HepG2 (cell line): ENCODE results near the gene ATG4B. TPM values are rescaled to one million over a fixed set of nuclear protein-coding genes. Genes with fewer than 3 reads are reported as not detected.

Source experiments
- BCL6 ChIP-seq: IDR thresholded peaks from 2 replicates; pipeline ENCODE4 v1.6.1; 2016; ENCODE audit warnings: missing genetic modification reagents, missing compliant biosample characterization
- CERS6 ChIP-seq: sonication (generic); formaldehyde crosslinking; IDR thresholded peaks from 2 replicates; pipeline ENCODE4 v1.5.0; 2020; ENCODE audit warnings: missing genetic modification reagents
- FOXK1 ChIP-seq: sonication (generic); formaldehyde crosslinking; IDR thresholded peaks from 2 replicates; pipeline ENCODE4 v1.4.0; 2020; ENCODE audit warnings: low read depth, missing genetic modification reagents, borderline replicate concordance
- GZF1 ChIP-seq: sonication (generic); formaldehyde crosslinking; IDR thresholded peaks from 2 replicates; pipeline ENCODE4 v1.5.1; 2020; ENCODE audit warnings: mild to moderate bottlenecking, missing genetic modification reagents
- KLF16 ChIP-seq, 2 experiments: sonication (generic) in 1 of 2; formaldehyde crosslinking in 1 of 2; IDR thresholded peaks; 2 replicates each; pipeline versions ENCODE4 v1.6.1 to v1.8.0; 2016 to 2023; ENCODE audit warnings: missing genetic modification reagents in 2 of 2, missing compliant biosample characterization in 1 of 2
- MIER3 ChIP-seq: IDR thresholded peaks from 2 replicates; pipeline ENCODE4 v1.6.1; 2016; ENCODE audit warnings: missing compliant biosample characterization, borderline replicate concordance
- NFE2 ChIP-seq: sonication (generic); formaldehyde crosslinking; IDR thresholded peaks from 2 replicates; pipeline ENCODE4 v1.4.0; 2020; ENCODE audit warnings: missing genetic modification reagents
- NFKBIZ ChIP-seq: IDR thresholded peaks from 2 replicates; pipeline ENCODE4 v1.6.1; 2018; ENCODE audit warnings: missing genetic modification reagents, missing compliant biosample characterization
- SETDB1 ChIP-seq: sonication (generic); formaldehyde crosslinking; IDR thresholded peaks from 2 replicates; pipeline ENCODE4 v1.5.1; 2020; ENCODE audit warnings: missing genetic modification reagents, mild to moderate bottlenecking, borderline replicate concordance
- SMAD9 ChIP-seq: sonication (generic); formaldehyde crosslinking; IDR thresholded peaks from 2 replicates; pipeline ENCODE4 v1.5.1; 2020; ENCODE audit warnings: mild to moderate bottlenecking, missing genetic modification reagents
- SYNCRIP ChIP-seq: fragments of 200-400 bp; formaldehyde crosslinking; IDR thresholded peaks from 2 replicates; pipeline ENCODE4 v1.6.1; 2018; ENCODE audit warnings: mild to moderate bottlenecking, low read depth, low read length; ENCODE audit not compliant: insufficient read depth
- TGIF2 ChIP-seq: IDR thresholded peaks from 2 replicates; pipeline ENCODE4 v1.6.1; 2016; ENCODE audit warnings: control low read depth, missing compliant biosample characterization
- THAP11 ChIP-seq: IDR thresholded peaks from 2 replicates; pipeline ENCODE4 v1.6.1; 2016; ENCODE audit warnings: missing biosample characterization, missing genetic modification reagents
- XBP1 ChIP-seq: sonication (generic); formaldehyde crosslinking; IDR thresholded peaks from 2 replicates; pipeline ENCODE4 v1.5.0; 2020; ENCODE audit warnings: missing genetic modification reagents
- ZNF292 ChIP-seq: sonication (generic); formaldehyde crosslinking; IDR thresholded peaks from 2 replicates; pipeline ENCODE4 v1.8.1; 2022; ENCODE audit warnings: mild to moderate bottlenecking, low read depth, missing genetic modification reagents, borderline replicate concordance
- ZNF318 ChIP-seq: sonication (generic); formaldehyde crosslinking; IDR thresholded peaks from 2 replicates; pipeline ENCODE4 v1.4.0; 2020; ENCODE audit warnings: mild to moderate bottlenecking, missing genetic modification reagents
- ZNF367 ChIP-seq: sonication (generic); formaldehyde crosslinking; IDR thresholded peaks from 2 replicates; pipeline ENCODE4 v1.4.0; 2020; ENCODE audit warnings: missing genetic modification reagents, borderline replicate concordance
- ZNF503 ChIP-seq: sonication (generic); formaldehyde crosslinking; IDR thresholded peaks from 2 replicates; pipeline ENCODE4 v1.4.0; 2020; ENCODE audit warnings: missing genetic modification reagents
- ZNF788 ChIP-seq: sonication (generic); formaldehyde crosslinking; IDR thresholded peaks from 2 replicates; pipeline ENCODE4 v1.5.0; 2020; ENCODE audit warnings: mild to moderate bottlenecking, missing genetic modification reagents, borderline replicate concordance
- ZSCAN21 ChIP-seq: sonication (generic); formaldehyde crosslinking; IDR thresholded peaks from 2 replicates; pipeline ENCODE4 v1.8.0; 2022; ENCODE audit warnings: mild to moderate bottlenecking, missing genetic modification reagents, moderate library complexity, borderline replicate concordance
- polyA plus RNA-seq, 8 experiments: library from polyadenylated mRNA; depleted of rRNA in 3 of 8; stranded (reverse) in 7 of 8; unstranded in 1 of 8; fragments of >200 nt; fragmentation: Illumina TruSeq in 4 of 8; extraction: Trizol in 4 of 8; gene quantifications; 2 replicates each; pipeline versions ENCODE4 v1.2.1 to v1.2.3, GENCODE V29; 2011 to 2016; ENCODE audit warnings: low read depth in 4 of 8, missing spikeins in 1 of 8, mixed read lengths in 1 of 8; ENCODE audit not compliant: insufficient read depth in 1 of 8
- total RNA-seq, 5 experiments: library from RNA; depleted of rRNA; stranded (reverse); fragments of >200 nt; fragmentation: Illumina TruSeq; extraction: Trizol; gene quantifications; 2 replicates each; pipeline ENCODE4 v1.2.3, GENCODE V29; 2016; ENCODE audit warnings: low read depth in 1 of 5

The ATG4B gene
- total and polyA plus RNA-seq, 2 of the 13 experiments (the other 11 are each of a cell fraction or from before 2014, with no cell fraction given), result 95.5 to 239 TPM

GRCh38 chr2:241659150-241659739 lies 21.8 kb downstream of the ATG4B start (continued):
- no peak for TF ChIP-seq ZNF292 (CRISPR knock-in tag)
- no peak for TF ChIP-seq ZNF367
- peak; percentile 26; the same call in 1 of the 2 replicates for TF ChIP-seq MIER3 (CRISPR knock-in tag)
- no peak for TF ChIP-seq NFKBIZ
- no peak for TF ChIP-seq ZNF503
- no peak for TF ChIP-seq FOXK1 (CRISPR knock-in tag)
- no peak for TF ChIP-seq ZSCAN21 (CRISPR knock-in tag)
- TF ChIP-seq SMAD9 (CRISPR knock-in tag), result no peak
- 0 out of 2 replicates have a peak, but pooled peaks have one; percentile 14 for TF ChIP-seq BCL6 (CRISPR knock-in tag)
- no peak for TF ChIP-seq NFE2 (CRISPR knock-in tag)
- TF ChIP-seq ZNF788 (CRISPR knock-in tag), result peak; percentile 28; the same call in 1 of the 2 replicates
- no peak for TF ChIP-seq XBP1 (CRISPR knock-in tag)
- TF ChIP-seq TGIF2 (CRISPR knock-in tag), result no peak
- TF ChIP-seq KLF16 (CRISPR knock-in tag; IDR thresholded peaks at IDR 0.05), result no peak
- TF ChIP-seq THAP11 (CRISPR knock-in tag), result peak; percentile 64
- TF ChIP-seq CERS6, result no peak
- no peak for TF ChIP-seq ZNF318 (CRISPR knock-in tag)
- no peak for TF ChIP-seq SYNCRIP
- no peak for TF ChIP-seq SETDB1
- TF ChIP-seq GZF1, result no peak
